Ishikawa (cell line): ENCODE measurements around the gene ZBTB32.
A peak's percentile ranks its signal among the peaks of the same experiment; 100 is the strongest.

Source experiments
- CEBPB ChIP-seq: IDR thresholded peaks from 2 replicates; pipeline ENCODE4 v1.6.1; 2012
- CREB1 ChIP-seq: IDR thresholded peaks from 2 replicates; pipeline ENCODE4 v1.6.1; 2012; ENCODE audit warnings: low read depth
- EGR1 ChIP-seq: IDR thresholded peaks from 2 replicates; pipeline ENCODE4 v1.6.1; 2012
- EP300 ChIP-seq: IDR thresholded peaks from 2 replicates; pipeline ENCODE4 v1.6.1; 2012; ENCODE audit warnings: borderline replicate concordance
- FOXM1 ChIP-seq: IDR thresholded peaks from 2 replicates; pipeline ENCODE4 v1.6.1; 2012; ENCODE audit warnings: low read depth, borderline replicate concordance
- MAX ChIP-seq: IDR thresholded peaks from 2 replicates; pipeline ENCODE4 v1.6.1; 2012
- NFIC ChIP-seq: IDR thresholded peaks from 2 replicates; pipeline ENCODE4 v1.6.1; 2012
- RAD21 ChIP-seq: IDR thresholded peaks from 2 replicates; pipeline ENCODE4 v1.6.1; 2012; ENCODE audit warnings: low read depth
- REST ChIP-seq: IDR thresholded peaks from 2 replicates; pipeline ENCODE4 v1.6.1; 2012; ENCODE audit warnings: low read depth, mild to moderate bottlenecking
- TCF12 ChIP-seq: IDR thresholded peaks from 2 replicates; pipeline ENCODE4 v1.6.1; 2012; ENCODE audit warnings: low read depth
- TEAD4 ChIP-seq: IDR thresholded peaks from 2 replicates; pipeline ENCODE4 v1.6.1; 2012
- USF1 ChIP-seq: IDR thresholded peaks from 2 replicates; pipeline ENCODE4 v1.6.1; 2012
- YY1 ChIP-seq: IDR thresholded peaks from 2 replicates; pipeline ENCODE4 v1.6.1; 2012; ENCODE audit warnings: low read depth
- ZBTB7A ChIP-seq: IDR thresholded peaks from 2 replicates; pipeline ENCODE4 v1.6.1; 2012; ENCODE audit warnings: low read depth

The ZBTB32 gene

GRCh38 chr19:35696835-35697234 is 7.5 kb upstream of the ZBTB32 start:
- TF ChIP-seq YY1: no peak
- no peak for TF ChIP-seq RAD21
- no peak for TF ChIP-seq TCF12
- TF ChIP-seq FOXM1: no peak

GRCh38 chr19:35702223-35703012 is 1.9 kb upstream of the ZBTB32 start:
- peak; percentile 16; the same call in 1 of the 2 replicates for TF ChIP-seq EP300
- TF ChIP-seq CREB1: peak; percentile 29; the same call in 1 of the 2 replicates
- TF ChIP-seq FOXM1: no peak
- TF ChIP-seq YY1: no peak
- 0 out of 2 replicates have a peak, but pooled peaks have one; percentile 17 for TF ChIP-seq TCF12
- TF ChIP-seq REST: peak; percentile 31; the same call in 1 of the 2 replicates
- TF ChIP-seq MAX: 0 out of 2 replicates have a peak, but pooled peaks have one; percentile 33

- TF ChIP-seq MAX: no peak
Observed at GRCh38 chr19:35703343-35703742, 1.0 kb upstream of the ZBTB32 start.

GRCh38 chr19:35708391-35708790 is 4.0 kb downstream of the ZBTB32 start:
- no peak for TF ChIP-seq EP300
- no peak for TF ChIP-seq CEBPB
- TF ChIP-seq USF1: no peak
- no peak for TF ChIP-seq CREB1
- no peak for TF ChIP-seq TCF12
- TF ChIP-seq MAX: no peak
- no peak for TF ChIP-seq EGR1

GRCh38 chr19:35710784-35711723 is 6.7 kb downstream of the ZBTB32 start:
- TF ChIP-seq CREB1: no peak
- no peak for TF ChIP-seq EGR1
- no peak for TF ChIP-seq TCF12
- TF ChIP-seq CEBPB: no peak
- no peak for TF ChIP-seq ZBTB7A
- TF ChIP-seq MAX: no peak
- TF ChIP-seq TEAD4: no peak
- TF ChIP-seq NFIC: no peak
- TF ChIP-seq FOXM1: no peak

- TF ChIP-seq CREB1 (no peak), FOXM1 (no peak), TCF12 (no peak), EGR1 (no peak), RAD21 (no peak), ZBTB7A (no peak), EP300 (no peak), REST (no peak)
Observed at GRCh38 chr19:35712567-35713505, 8.5 kb downstream of the ZBTB32 start.
